Erythroblast (primary cell): ENCODE results near the gene ZNF789.
"Not testable (repeated sequence)": the region's sequence is repeated elsewhere in the genome, so short reads cannot be mapped to it uniquely, and the experiment has no call there.

Source experiments
- GATA1 ChIP-seq: IDR thresholded peaks from 2 replicates; pipeline ENCODE4 v1.6.1; 2011; ENCODE audit warnings: low read depth, mild to moderate bottlenecking, control low read depth, low read length, moderate library complexity
- POLR2A ChIP-seq: IDR thresholded peaks from 2 replicates; pipeline ENCODE4 v1.6.1; 2011; ENCODE audit warnings: mild to moderate bottlenecking, low read length

DNA sequence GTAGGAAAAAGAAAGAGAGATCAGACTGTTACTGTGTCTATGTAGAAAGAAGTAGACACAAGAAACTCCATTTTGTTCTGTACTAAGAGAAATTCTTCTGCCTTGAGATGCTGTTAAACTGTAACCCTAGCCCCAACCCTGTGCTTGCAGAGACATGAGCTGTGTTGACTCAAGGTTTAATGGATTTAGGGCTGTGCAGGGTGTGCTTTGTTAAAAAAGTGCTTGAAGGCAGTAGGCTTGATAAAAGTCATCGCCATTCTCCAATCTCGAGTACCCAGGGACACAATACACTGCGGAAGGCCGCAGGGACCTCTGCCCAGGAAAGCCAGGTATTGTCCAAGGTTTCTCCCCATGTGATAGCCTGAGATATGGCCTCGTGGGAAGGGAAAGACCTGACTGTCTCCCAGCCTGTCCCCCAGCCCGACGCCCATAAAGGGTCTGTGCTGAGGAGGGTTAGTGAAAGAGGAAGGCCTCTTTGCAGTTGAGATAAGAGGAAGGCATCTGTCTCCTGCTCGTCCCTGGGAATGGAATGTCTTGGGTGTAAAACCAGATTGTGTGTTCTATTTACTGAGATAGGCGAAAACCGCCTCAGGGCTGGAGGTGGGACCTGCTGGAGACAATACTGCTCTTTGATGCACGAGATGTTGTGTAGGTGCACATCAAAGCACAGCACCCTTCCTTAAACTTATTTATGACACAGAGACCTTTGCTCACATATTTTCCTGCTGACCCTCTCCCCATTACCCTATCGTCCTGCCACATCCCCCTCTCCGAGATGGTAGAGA, 40.7 kb upstream of the ZNF789 start:
- TF ChIP-seq POLR2A, GATA1: not testable (repeated sequence)
